Fibroblast of villous mesenchyme (primary cell): ENCODE measurements around the gene LRFN4. TPM values are rescaled to one million over a fixed set of nuclear protein-coding genes. Genes with fewer than 3 reads are reported as not detected.

Experiments
- DNase-seq: peaks from one replicate; pipeline ENCODE4 v3.0.0-alpha.2; 2010; ENCODE audit warnings: low read depth
- H3K4me3 ChIP-seq: 2 replicates; pipeline ENCODE4 v1.5.1; 2011; ENCODE audit warnings: low read depth, mild to moderate bottlenecking, low read length
- CTCF ChIP-seq: IDR thresholded peaks from 2 replicates; pipeline ENCODE4 v1.5.1; 2012; ENCODE audit warnings: low read depth, mild to moderate bottlenecking, low read length; ENCODE audit not compliant: insufficient read depth
- total RNA-seq: library from RNA; depleted of rRNA; stranded (reverse); fragments of >200 nt; gene quantifications from 2 replicates; pipeline ENCODE4 v1.2.3, GENCODE V29; 2012

Gene LRFN4
- total RNA-seq, 1 donor, result 9.9 TPM

- no peak for DNase-seq
- H3K4me3 ChIP-seq, result no peak overlapping the region
- TF ChIP-seq CTCF, result no peak
These were observed 47.7 kb downstream of the LRFN4 start for GRCh38 chr11:66904561-66904960.

- no peak for DNase-seq
- H3K4me3 ChIP-seq, result no peak overlapping the region
- no peak for TF ChIP-seq CTCF
These were observed 48.2 kb downstream of the LRFN4 start for GRCh38 chr11:66904981-66905521.

GRCh38 chr11:66905631-66906030 is 48.8 kb downstream of the LRFN4 start:
- DNase-seq, result no peak
- no peak for TF ChIP-seq CTCF
- no peak overlapping the region for H3K4me3 ChIP-seq

- no peak overlapping the region for H3K4me3 ChIP-seq
- DNase-seq, result peak; percentile 40
- TF ChIP-seq CTCF, result no peak
These were observed 49.3 kb downstream of the LRFN4 start for GRCh38 chr11:66906061-66906733.

GRCh38 chr11:66907751-66908630 is 51.1 kb downstream of the LRFN4 start:
- peak; percentile 34 for DNase-seq
- TF ChIP-seq CTCF, result no peak
- no peak overlapping the region for H3K4me3 ChIP-seq

- no peak for TF ChIP-seq CTCF
- no peak for DNase-seq
- H3K4me3 ChIP-seq, result no peak overlapping the region
These were observed 52.3 kb downstream of the LRFN4 start for GRCh38 chr11:66909181-66909580.
